GM18498 (cell line): ENCODE measurements around the gene NRCAM.

Source experiments
- ATAC-seq: cut with Tn5 transposase; IDR thresholded peaks from one replicate; pipeline ENCODE4 v1.9.1; 2021; ENCODE audit warnings: mild to moderate bottlenecking, moderate library complexity; ENCODE audit not compliant: unreplicated experiment

NRCAM gene

DNA sequence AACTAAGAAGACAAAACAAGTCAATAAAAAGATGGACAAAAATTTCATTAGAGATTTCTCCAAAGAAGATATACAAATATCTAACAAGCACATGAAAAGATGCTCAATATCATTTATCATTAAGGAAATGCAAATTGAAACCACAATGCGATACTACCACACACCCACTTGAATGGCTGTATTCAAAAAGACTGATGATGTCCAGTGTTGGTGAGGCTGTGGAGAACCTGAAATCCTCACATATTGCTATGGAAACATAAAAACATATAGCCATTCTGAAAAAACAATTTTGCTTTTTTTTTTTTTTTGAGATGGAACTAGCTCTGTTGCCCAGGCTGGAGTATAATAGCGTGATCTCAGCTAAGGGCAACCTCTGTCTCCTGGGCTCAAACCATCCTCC is 202.0 kb downstream of the NRCAM start:
- no peak for ATAC-seq

DNA sequence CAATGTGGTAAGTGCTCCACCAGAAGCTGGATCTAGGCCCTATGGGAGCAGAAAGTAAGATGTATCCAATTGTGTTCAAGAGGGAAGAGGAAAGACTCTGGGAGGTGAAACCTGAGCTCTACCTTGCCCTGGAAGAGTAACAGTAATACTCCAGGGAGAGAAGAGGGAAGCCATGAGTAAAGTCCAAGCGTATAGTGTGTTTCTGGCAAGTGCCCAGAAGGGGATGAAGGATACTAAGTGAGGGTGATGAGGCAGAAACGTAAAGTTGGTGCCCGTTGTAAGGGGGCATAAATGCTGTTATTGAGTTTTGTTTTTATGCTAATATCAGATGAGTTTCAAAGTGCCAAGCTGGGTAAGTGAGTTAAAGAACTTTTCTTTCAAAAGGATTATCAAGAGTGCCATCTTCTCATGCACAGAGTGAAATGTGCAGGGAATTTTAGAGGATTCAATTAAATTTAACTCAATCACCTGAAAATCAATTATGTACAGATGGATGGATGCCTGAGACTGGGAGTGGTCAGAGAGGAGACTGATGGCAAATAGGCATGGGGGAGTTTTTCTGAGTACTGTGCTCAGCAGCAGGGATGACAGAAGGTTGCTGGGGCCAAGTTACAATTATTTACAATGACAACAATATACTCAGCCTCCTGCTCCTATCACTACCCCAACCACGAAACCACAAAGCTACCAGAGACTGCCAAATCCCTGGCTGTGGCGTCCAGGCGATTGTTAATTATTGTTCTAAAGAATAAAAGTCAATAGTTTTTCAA is 202.8 kb downstream of the NRCAM start:
- ATAC-seq = no peak

DNA sequence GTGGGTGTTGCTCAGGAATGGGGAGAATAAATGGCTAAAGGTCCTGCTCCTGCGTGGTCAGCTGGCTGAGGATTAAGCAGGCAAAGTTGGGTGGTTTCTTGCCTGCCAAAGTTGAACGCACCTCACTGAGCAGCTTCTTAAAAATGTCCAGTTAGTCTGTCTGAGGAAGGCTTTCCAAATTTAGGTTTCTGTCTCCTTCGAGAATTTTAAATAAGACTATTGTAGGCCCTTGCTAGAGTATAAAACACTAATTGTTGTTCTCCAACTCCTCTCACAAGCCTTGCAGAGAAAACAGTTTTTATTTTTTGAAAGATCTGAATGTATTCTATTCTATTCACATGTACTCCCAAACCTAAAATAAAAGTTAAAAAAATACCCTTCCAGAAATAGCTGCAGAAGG is 204.1 kb downstream of the NRCAM start:
- ATAC-seq = no peak

DNA sequence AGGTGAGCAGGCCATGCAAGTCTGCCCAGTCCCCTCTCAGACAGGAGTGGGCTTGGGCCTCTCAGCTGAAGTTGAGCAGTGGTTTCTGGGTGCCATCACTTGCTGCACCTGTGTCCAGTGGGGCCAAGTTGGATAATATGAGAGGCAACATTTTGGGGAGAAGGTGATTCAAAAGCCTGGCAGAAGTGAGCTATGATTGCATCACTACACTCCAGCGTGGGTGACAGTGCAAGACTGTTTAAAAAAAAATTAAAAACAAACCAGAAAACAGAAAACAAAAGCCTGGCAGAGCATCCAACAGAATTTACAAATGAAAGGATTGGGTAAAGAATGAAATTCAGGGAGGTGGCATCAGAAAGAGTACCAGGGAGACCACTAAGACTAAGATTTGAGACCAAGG is 204.5 kb downstream of the NRCAM start:
- ATAC-seq = no peak

DNA sequence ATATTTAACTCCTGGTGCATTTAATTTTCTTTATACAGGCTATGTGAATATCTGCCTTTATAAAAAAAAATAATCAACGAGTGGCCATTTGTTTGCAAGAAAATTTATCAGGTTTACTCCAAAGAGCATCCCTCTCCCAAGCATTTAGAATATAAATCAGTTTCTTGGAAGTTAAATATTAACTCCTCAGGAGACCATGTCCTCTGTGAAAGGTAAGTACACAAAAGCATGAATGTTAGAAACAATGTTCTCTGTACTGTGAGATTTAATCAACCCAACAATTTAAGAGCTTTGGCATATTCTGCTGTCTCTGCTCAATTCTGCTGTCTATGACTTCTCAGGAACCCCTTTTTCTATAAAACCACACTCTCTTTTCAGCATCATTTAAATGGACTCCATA is 206.8 kb downstream of the NRCAM start:
- no peak for ATAC-seq

DNA sequence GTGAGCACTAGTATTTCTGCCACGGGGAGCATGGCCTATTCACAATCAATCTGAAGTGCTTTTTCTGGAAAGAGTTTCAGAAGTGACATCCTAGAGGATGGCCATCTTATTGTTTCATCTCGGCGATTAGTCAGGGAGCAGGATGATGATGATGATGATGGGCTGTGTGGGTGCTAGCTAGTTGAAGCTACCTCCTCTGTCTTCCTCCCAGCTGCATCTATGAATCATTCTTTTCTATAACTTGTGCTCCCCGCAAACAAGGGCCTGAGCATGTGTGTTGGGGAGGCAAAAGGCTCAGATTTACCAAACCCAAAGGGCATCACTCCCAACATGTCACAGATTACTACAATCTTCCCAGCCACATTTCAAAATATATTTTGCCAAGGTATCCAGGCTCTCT is 207.4 kb downstream of the NRCAM start:
- no peak for ATAC-seq

DNA sequence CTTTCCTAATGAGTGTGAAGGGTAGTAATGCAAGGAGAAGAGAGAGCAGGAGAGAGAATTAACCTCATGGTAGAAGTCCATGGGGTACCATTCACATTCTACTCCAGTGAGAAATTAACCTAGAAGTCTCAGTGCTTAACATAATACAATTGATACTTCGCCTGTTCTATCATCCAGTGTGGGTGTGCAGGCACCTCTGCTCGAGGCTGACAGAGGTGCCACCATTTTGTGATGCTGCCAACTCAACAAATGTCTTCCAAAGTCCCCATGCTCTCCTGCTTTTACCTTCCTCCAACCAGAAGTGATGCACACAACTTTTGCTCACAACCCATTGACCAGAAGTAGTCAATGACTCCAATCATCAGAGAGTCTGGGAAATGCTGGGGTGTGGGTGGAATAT is 207.8 kb downstream of the NRCAM start:
- ATAC-seq = no peak

DNA sequence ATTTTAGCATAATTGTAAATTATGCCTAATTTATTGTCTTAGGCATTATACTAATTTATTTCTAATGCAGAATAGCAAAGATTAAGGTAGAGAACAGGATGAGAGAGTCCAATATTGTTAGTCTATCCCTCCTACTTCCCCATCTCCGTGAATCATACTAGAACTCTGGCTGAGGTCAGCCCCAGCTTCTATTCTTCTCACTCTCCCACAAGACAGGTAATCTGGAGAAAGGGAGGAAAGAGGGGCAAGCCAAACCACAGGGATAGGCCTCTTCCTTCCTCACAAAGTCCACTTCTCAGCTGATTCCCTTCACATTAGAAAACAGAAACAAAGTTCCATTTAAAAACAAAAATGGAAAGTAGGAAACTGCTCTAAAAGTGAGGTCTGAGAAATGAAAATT is 208.6 kb downstream of the NRCAM start:
- ATAC-seq = no peak

DNA sequence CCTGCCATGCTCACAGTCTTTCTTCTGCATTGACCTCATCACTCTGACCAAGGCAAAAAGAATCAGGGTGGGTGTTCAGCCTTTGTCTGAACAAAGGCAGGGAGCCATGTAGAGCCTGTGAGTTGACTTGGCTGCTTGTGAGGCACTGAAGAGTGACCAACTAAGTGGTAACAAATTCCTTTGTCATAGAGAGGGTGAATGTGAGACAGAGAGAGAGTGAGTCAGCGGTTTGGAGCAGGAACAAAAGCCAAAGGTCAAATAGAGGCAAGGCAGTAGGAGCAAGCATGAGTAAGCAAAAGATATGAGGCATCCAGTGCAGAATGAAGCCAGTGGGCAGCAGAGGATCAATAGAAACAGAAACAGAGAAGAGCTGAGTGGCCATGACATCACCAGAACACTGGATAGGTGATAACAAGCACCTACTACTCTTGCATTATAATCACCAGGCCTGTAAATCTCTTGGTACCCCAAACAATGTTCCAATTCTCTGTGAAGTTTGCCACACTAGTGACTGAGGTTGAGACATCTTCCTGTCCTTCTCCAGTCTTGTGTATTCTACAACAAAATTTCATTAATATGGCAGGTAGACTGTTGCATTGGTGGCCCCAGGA is 209.9 kb downstream of the NRCAM start:
- peak; percentile 79 for ATAC-seq

DNA sequence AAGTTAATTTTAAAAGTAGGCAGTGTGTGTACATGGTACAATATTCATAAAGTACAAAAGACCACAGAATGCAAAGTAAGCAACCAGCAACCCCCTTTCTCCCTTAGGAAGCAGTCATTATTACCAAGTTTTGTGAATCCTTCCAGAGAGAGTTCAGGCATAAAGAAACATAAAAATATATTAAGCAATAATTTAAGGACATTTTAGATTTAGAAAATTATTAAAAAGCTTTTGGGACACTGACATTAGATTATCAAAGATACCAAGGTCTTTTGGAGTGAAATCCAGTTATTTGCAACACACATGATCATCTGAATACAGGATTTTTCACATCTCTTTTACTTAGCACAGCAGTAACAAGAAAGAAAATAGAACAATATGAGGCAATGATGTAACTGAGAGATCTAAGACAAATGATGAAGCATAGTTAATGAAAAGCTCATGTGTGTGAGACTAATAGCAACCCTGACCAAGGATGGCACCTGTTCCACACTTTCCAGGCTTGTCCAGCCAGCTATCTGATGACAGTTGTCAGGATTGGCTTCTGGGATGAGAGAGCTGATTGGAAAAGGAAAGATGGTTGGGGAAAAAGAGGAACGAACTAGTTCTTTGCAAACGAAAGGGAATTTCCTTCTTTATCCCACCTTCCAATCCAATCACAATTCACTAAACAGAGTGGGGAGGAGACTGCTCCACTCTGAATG is 210.6 kb downstream of the NRCAM start:
- ATAC-seq = no peak

DNA sequence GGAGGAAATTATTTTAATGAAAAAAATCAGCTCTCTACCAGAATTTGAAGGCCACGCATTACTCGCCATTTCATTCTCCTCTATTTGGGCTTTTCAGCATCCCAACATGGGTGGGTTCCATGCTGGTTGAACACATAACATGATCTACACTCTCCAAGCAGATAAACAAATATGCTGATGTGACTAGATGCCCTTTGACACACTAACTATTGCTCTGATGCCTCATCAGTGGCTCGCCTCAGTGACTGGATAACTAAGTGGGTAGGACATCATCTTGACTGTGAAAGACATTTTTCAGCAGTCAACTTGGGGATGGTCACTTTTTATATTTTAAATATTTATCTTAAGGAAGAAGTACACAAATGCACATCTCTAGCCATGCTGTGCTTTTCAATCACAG is 212.1 kb downstream of the NRCAM start:
- ATAC-seq = no peak

DNA sequence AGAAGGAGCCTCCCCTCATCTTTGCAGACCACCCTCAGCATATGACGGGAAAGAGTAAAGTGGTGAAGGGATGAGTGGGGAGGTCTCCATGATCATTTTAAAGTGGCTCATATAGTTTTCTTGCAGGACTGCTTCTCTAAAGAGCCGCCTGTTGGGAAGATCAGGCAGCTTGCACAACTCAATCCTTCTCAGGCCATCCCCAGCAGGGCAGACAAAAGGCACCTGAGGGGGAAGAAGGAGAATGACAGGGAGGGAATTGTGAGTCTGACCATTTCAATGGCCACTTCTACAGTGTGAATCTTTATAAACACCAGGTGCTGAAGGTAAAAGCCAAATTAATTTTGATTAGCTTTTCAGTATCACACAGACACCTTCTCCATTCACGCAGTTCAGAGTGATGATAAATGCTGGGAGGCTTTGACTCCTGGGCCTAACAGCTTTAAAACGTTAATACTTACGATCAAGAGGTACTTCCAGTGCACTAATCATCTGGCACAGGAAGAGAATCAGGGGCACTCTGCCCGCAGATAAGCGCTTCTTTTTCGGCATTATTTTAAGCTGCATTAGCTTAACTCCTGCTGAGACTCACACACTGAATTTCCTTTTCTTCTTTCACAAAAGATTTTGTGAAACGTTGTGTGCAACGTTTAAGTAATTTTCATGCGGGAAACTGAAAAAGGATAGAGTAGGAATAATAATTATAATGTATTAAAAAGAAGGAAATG is 216.6 kb downstream of the NRCAM start:
- no peak for ATAC-seq

DNA sequence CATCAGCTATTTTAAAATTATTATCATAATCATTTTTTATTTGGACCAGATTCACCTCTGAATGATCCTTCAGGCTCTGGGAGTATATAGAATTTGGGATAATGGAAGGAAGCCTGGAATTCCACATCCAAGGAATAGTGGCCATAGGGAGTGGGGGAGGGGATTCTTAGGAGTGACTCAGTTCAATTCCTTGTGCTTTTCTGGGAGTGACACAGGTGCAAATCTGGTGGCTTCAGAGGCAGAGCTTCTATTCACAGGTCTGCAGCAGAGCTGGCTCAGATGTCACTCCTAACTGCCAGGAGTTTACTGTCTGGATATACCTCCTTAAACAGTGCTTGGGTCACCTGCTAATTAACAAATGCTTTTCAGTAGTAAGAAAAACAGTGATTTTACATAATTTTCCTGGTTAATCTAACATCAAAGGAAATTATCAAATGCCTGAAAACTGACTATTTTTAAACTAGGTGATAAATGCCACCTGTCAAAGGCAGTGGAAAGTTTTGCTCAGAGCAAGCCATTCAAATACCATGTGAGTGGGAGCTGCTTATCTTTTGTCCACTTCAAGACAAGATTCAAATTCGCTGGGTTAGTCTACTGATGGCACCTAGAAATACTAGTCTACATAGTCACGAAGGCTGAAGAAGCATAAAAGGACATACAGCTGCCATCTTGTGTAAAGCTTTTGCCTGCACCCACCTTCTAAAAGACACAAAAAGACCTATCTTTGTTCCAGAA is 219.4 kb downstream of the NRCAM start:
- no peak for ATAC-seq

DNA sequence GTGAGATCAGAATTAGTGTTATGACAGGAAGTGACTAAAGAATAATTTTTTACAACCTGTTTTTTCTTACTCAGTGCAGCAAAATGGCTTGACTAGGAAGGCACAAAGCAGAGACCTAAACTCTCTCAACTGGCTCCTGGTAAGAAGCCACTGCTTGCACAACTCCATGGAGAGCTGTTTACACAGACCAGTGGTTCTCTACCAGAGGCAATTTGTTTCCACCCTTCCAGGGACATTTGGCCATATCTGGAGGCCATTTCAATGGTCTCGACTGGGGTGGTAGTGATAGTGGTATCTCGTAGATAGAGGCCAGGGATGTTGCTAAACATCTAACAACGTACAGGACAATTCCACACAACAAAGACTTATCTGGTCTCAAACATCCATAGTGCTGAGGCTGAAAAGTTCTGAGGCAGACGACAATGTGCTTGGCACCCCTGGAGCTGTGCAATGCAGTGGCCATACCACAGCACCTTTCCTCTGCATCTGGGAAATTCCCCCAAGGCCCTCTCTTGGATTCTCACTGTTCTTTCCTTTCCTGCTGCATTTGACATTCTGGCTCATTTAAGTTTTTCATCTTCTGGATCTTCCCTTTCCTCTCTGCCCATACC is 220.7 kb downstream of the NRCAM start:
- no peak for ATAC-seq

DNA sequence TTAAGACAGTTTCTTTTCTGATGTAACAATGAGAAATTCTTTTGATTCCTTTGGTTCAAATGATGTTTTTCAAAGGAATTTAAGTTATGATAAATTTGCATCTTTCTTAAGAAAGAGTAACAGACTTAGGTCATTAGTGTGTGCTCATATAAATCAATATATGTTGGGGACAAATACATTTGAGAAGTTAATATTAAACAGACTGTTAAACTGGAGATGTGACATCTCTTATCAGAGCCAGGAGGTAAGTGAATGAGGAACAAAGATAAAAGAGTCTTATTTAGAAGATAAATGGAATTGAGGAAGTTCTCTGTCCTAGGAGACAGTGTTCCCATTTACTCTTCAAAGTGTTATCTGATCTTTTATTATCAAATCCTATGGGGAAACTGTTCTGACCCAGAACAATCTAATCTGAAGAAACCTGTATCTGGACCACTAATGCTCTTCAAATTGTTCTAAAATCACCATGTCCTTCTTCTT is 221.2 kb downstream of the NRCAM start:
- ATAC-seq = no peak

DNA sequence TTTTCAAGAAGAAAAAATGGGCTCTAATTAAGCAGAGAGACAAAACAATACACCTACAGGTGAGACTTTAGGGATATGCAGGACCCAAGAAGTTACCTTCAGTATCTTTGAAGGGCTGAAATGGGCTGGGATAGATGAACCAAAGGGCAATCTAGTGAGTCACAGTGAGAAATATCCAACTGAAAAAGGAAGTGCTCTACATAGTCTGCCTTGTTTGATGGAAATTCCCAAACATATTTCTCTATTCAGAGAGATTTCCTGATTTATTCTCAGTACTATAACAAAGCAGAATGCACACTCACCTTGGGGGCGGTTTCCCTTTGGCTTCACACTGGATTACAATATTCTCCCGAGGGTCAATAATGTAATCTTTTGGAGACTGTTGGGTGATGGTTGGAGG is 222.0 kb downstream of the NRCAM start:
- ATAC-seq = no peak

DNA sequence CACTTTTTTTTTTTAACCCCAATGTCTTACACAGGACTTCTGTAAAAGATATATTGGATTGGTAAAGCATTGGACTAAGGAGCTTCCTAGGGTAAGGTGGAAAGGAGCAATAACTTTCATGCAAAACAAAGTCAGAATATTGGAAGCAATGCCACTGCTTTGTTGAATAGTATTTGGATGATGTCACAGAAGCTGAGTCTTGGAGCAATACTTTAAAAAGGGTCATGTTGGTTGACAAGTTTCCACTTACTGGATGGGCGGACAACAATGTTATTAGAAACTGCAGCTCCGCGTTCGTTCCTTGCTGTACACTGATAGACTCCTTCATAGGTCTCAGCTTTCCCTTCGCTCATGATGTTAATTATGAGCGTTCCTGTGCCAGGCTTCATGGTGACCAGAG is 224.2 kb downstream of the NRCAM start:
- ATAC-seq = no peak

DNA sequence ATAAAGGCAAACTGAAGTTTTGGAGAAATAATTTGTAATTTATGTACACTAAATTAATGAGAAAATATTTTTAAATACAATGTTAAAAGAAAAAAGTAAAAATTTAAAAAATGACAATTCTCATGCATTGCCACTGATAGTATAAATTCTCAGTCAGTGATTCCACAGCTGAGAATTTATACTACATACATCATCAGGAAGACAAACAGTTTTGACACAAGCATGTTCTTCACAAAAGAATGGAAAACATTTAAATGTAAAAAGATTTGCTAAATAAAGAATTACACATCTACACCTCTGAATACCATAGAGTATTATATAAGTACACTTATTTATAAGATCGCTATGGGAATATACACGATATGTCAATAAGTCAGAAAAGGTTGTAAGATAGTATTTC is 225.0 kb downstream of the NRCAM start:
- no peak for ATAC-seq

DNA sequence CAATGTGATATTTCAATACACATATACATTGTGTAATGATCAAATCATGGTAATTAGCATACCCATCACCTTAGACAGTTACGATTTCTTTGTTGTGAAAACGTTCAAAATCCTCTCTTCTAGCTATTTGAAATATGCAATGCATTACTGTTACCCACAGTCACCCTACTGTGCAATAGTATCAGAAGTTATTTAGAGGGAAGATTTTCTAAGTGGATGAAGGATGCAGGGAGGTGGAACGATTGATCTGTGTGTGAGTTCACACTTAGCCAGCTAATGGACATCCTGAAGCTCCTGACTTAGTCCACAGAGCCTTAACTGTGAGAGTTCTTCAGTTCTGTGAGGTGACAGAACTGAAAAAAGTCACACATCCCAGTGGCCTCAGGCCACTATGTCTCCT is 228.9 kb downstream of the NRCAM start:
- ATAC-seq = no peak

DNA sequence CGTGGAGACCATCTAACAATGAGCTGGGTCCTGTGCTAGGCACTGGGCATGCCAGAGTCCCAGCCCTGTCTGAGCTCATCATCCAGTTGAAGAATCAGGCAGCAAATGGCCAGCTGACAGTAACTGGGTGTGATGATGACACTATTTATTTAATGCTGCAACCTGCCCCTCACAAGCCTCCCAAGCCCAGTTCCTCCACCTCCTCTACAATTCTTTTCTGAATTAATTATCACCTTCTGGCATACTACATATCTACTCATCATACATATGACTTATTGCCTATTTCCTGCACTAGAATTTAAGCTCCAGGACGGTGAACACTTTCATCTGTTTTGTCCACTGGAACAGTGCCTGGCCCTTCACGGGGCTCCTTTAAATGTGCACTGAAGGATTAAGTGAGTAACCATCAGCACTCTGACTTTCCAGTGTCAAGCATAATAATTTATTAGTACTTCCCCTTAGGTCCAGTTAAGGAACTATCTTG is 229.4 kb downstream of the NRCAM start:
- ATAC-seq = no peak
